ENCODE data around the gene ADARB2.

Gene ADARB2

DNA sequence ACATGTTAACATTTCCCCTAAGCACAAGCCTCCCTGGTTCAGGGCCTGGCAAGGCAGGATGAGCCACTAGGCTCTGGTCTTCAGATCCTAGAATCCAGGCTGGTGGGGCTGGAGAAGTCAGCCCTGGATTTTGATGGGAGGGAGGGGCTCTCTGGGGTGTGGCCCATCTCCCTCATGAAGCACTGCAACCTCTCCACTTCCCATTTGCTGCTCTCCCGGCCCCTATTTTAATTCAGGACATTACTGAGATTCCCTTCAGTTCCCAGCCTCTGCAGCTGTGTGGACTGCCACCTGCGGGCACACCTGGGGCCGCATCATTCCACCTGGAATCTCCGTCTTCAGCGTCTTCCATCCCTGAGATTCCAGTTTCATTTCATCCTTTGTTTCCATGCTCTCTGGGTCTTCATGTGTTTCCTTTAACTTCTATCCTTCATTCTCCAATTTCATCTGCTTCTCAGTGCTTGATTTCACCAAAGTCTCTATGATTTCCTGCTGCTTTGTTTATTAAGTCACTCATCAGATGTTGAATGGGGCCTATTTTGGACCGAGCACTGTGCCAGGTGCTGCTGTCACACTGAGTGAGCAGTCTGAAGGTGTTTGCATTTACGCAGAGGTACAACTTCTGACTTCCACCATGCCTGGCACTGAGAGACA is 427.6 kb downstream of the ADARB2 start:
- no peak for TF ChIP-seq ZNF175 (tag by site-specific recombination; IDR thresholded peaks at IDR 0.05)
- TF ChIP-seq, protein P1, sequence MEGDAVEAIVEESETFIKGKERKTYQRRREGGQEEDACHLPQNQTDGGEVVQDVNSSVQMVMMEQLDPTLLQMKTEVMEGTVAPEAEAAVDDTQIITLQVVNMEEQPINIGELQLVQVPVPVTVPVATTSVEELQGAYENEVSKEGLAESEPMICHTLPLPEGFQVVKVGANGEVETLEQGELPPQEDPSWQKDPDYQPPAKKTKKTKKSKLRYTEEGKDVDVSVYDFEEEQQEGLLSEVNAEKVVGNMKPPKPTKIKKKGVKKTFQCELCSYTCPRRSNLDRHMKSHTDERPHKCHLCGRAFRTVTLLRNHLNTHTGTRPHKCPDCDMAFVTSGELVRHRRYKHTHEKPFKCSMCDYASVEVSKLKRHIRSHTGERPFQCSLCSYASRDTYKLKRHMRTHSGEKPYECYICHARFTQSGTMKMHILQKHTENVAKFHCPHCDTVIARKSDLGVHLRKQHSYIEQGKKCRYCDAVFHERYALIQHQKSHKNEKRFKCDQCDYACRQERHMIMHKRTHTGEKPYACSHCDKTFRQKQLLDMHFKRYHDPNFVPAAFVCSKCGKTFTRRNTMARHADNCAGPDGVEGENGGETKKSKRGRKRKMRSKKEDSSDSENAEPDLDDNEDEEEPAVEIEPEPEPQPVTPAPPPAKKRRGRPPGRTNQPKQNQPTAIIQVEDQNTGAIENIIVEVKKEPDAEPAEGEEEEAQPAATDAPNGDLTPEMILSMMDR (tag by site-specific recombination; IDR thresholded peaks at IDR 0.05), result no peak
- TF ChIP-seq ZNF350 (tag by site-specific recombination; IDR thresholded peaks at IDR 0.05), result no peak
- TF ChIP-seq ZNF664 (tag by site-specific recombination; IDR thresholded peaks at IDR 0.05), result no peak
- TF ChIP-seq ZXDB (tag by site-specific recombination; IDR thresholded peaks at IDR 0.05), result no peak
- no peak for TF ChIP-seq ZNF585B (tag by site-specific recombination; IDR thresholded peaks at IDR 0.05)
- no peak for TF ChIP-seq KLF10 (tag by site-specific recombination; IDR thresholded peaks at IDR 0.05)
- TF ChIP-seq ZNF623 (tag by site-specific recombination; IDR thresholded peaks at IDR 0.05), result no peak
- TF ChIP-seq SP3 (tag by site-specific recombination; IDR thresholded peaks at IDR 0.05), result no peak
- TF ChIP-seq ZSCAN30 (tag by site-specific recombination; IDR thresholded peaks at IDR 0.05), result no peak
- no peak for TF ChIP-seq HOXA7 (CRISPR knock-in tag; IDR thresholded peaks at IDR 0.05; ENCODE audit: borderline replicate concordance)
- TF ChIP-seq, protein P2, sequence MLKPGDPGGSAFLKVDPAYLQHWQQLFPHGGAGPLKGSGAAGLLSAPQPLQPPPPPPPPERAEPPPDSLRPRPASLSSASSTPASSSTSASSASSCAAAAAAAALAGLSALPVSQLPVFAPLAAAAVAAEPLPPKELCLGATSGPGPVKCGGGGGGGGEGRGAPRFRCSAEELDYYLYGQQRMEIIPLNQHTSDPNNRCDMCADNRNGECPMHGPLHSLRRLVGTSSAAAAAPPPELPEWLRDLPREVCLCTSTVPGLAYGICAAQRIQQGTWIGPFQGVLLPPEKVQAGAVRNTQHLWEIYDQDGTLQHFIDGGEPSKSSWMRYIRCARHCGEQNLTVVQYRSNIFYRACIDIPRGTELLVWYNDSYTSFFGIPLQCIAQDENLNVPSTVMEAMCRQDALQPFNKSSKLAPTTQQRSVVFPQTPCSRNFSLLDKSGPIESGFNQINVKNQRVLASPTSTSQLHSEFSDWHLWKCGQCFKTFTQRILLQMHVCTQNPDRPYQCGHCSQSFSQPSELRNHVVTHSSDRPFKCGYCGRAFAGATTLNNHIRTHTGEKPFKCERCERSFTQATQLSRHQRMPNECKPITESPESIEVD (tag by site-specific recombination; IDR thresholded peaks at IDR 0.05), result no peak
- TF ChIP-seq, protein P3, sequence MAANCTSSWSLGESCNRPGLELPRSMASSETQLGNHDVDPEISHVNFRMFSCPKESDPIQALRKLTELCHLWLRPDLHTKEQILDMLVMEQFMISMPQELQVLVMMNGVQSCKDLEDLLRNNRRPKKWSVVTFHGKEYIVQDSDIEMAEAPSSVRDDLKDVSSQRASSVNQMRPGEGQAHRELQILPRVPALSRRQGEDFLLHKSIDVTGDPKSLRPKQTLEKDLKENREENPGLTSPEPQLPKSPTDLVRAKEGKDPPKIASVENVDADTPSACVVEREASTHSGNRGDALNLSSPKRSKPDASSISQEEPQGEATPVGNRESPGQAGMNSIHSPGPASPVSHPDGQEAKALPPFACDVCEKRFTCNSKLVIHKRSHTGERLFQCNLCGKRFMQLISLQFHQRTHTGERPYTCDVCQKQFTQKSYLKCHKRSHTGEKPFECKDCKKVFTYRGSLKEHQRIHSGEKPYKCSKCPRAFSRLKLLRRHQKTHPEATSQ (tag by site-specific recombination; IDR thresholded peaks at IDR 0.05), result no peak
- TF ChIP-seq ZNF791 (tag by site-specific recombination; IDR thresholded peaks at IDR 0.05), result no peak
- Histone ChIP-seq H3K36me3 (ENCODE audit: control insufficient read depth in 2 of 2, insufficient read depth in 1 of 2, low read length in 2 of 2) (no peaks in the 10 kb centered on the region), H3K9me3 (ENCODE audit: control insufficient read depth, insufficient read depth, low read depth, low read length) (no peaks in the 10 kb centered on the region), H3K4me1 (ENCODE audit: control insufficient read depth, insufficient read depth, low read length) (no peaks in the 10 kb centered on the region), H3K27ac (ENCODE audit: extremely low read depth, low read depth, low read length) (no peak overlapping the region), H3K4me3 (ENCODE audit: low read depth, low read length) (no peak overlapping the region)
- ChIA-PET POLR2A (no interaction called here), CTCF (no interaction called here)

DNA sequence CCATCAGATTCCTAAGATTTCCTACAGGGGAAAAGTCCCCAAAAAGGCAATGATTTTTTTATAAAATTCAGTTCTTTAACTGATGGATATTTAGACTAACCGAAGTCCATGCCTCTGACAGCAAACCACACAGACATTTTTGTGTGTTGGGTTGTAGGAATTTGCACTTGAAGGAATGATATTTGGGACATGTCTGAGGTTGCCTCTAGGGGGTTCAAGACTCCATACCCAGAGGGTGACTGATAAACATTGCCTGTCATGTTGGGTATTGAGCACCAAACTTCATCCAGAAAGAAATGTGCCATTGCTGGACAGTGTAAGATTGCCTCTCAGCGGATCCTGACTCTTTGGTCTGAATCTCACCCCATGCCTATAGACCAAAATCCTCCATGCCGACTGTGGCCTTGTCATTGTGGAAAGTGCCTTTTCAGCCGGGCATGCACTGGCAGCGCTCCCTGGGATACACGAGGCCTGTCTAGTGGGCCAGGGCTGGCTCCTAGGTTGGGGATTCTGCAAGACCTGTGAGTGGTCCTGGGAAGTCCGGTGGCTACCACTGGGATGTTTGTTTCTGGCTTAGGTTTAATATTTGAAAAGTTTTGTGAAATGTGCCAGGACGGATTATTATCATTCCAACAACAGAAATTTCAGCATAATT is 428.2 kb downstream of the ADARB2 start:
- no peaks in the 10 kb centered on the region for H3K36me3 ChIP-seq (ENCODE audit: control insufficient read depth in 2 of 2, insufficient read depth in 1 of 2, low read length in 2 of 2)
- CTCF ChIA-PET, result no interaction called here
- no peaks in the 10 kb centered on the region for H3K9me3 ChIP-seq (ENCODE audit: control insufficient read depth, insufficient read depth, low read depth, low read length)
- no peak overlapping the region for H3K27ac ChIP-seq (ENCODE audit: extremely low read depth, low read depth, low read length)
- no peak overlapping the region for H3K4me3 ChIP-seq (ENCODE audit: low read depth, low read length)
- no peaks in the 10 kb centered on the region for H3K4me1 ChIP-seq (ENCODE audit: control insufficient read depth, insufficient read depth, low read length)
- POLR2A ChIA-PET, result no interaction called here
- no peak for TF ChIP-seq EGR2 (tag by site-specific recombination; IDR thresholded peaks at IDR 0.05; ENCODE audit: low read depth)
- no peak for TF ChIP-seq ZNF202 (tag by site-specific recombination; IDR thresholded peaks at IDR 0.05; ENCODE audit: borderline replicate concordance)
- no peak for TF ChIP-seq ZNF416 (tag by site-specific recombination; IDR thresholded peaks at IDR 0.05)
- TF ChIP-seq GLIS1 (tag by site-specific recombination; IDR thresholded peaks at IDR 0.05), result no peak
- TF ChIP-seq ZNF621 (tag by site-specific recombination; IDR thresholded peaks at IDR 0.05), result no peak
- TF ChIP-seq ZNF121 (tag by site-specific recombination; IDR thresholded peaks at IDR 0.05), result no peak
- TF ChIP-seq ZNF169 (tag by site-specific recombination; IDR thresholded peaks at IDR 0.05), result no peak
- no peak for TF ChIP-seq ZNF544 (tag by site-specific recombination; IDR thresholded peaks at IDR 0.05)
- TF ChIP-seq YY2 (tag by site-specific recombination; IDR thresholded peaks at IDR 0.05), result no peak
- TF ChIP-seq GLI4 (tag by site-specific recombination; IDR thresholded peaks at IDR 0.05), result no peak
- no peak for TF ChIP-seq MEIS1 (CRISPR knock-in tag; IDR thresholded peaks at IDR 0.05; ENCODE audit: borderline replicate concordance)
- no peak for TF ChIP-seq ZNF510 (tag by site-specific recombination; IDR thresholded peaks at IDR 0.05; ENCODE audit: insufficient replicate concordance)
- TF ChIP-seq, protein P4, sequence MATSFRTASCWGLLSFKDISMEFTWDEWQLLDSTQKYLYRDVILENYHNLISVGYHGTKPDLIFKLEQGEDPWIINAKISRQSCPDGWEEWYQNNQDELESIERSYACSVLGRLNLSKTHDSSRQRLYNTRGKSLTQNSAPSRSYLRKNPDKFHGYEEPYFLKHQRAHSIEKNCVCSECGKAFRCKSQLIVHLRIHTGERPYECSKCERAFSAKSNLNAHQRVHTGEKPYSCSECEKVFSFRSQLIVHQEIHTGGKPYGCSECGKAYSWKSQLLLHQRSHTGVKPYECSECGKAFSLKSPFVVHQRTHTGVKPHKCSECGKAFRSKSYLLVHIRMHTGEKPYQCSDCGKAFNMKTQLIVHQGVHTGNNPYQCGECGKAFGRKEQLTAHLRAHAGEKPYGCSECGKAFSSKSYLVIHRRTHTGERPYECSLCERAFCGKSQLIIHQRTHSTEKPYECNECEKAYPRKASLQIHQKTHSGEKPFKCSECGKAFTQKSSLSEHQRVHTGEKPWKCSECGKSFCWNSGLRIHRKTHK (tag by site-specific recombination; IDR thresholded peaks at IDR 0.05), result no peak
- no peak for TF ChIP-seq OSR2 (tag by site-specific recombination; IDR thresholded peaks at IDR 0.05)
- TF ChIP-seq ZNF843 (tag by site-specific recombination; IDR thresholded peaks at IDR 0.05), result no peak
- no peak for TF ChIP-seq BCL11A (tag by site-specific recombination; IDR thresholded peaks at IDR 0.05; ENCODE audit: low read depth)
- TF ChIP-seq ZNF76 (tag by site-specific recombination; IDR thresholded peaks at IDR 0.05; ENCODE audit: borderline replicate concordance, low read depth), result no peak
